Heart left ventricle (tissue), 13 donors: ENCODE measurements around the gene STYXL1.
"Not testable (repeated sequence)": the region's sequence is repeated elsewhere in the genome, so short reads cannot be mapped to it uniquely, and the experiment has no call there.

ENCODE experiments used
- POLR2A ChIP-seq, 2 donors: fragments of 450-650 bp; IDR thresholded peaks; one replicate each; pipeline ENCODE4 v1.6.1; 2017; ENCODE audit warnings: antibody characterized with exemption in 2 of 2, mild to moderate bottlenecking in 2 of 2, moderate library complexity in 2 of 2
- TF ChIP-seq, protein P1 (sequence below), 12 donors: fragments of 200-600 bp; sonication (generic) in 4 of 12; IDR thresholded peaks; one replicate each; pipeline versions ENCODE4 v1.5.0 to v1.8.0; 2018 to 2022; ENCODE audit warnings: antibody characterized with exemption in 12 of 12, mild to moderate bottlenecking in 5 of 12
- donor health status: ischemic (EF 13 %, LVEDD 7.1; RV severe dilation, severe dysfunction).
- donor health status: DM: no; HTN: yes; CAD: no.
- donor health status: DM: no; HTN: no; CAD: no.
- donor health status: ischemic (EF 25% LVEDD 6.9; RV normal size, moderate dysfunction).
- donor health status: ischemic (EF 25% LVEDD 5.7; RV mildly dilated, moderate dysfunction).
- donor health status: ischemic (EF 35%, LVEDD 5.7; RV mildly dilated, moderate dysfunction).
- donor health status: nonischemic (EF 11% LVEDD 7.7; RV severe dilation, severe dysfunction).
- donor health status: DM: yes; HTN: yes; CAD: no.
- donor health status: PGD.
- donor health status: ischemic (EF 29% LVEDD 5.4; RV normal size, mild dysfunction).
- donor health status: nonischemic (EF 23%, LVEDD 6.1; RV moderate dilation, normal function).

DNA sequence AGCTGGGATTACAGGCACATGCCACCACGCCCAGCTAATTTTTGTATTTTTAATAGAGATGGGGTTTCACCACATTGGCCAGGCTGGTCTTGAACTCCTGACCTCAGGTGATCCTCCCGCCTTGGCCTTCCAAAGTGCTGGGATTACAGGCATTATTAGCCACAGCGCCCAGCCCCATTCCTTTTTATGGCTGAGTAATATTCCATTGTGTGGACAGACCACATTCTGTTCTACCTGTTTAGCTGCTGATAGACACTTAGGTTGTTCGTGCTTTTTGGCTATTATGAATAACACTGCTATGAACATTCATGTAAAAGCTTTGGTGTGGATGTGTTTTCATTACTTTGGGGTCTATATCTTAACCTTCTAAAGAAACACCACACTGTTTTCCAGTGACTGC lies 29.3 kb downstream of the STYXL1 start:
- TF ChIP-seq, protein P1, sequence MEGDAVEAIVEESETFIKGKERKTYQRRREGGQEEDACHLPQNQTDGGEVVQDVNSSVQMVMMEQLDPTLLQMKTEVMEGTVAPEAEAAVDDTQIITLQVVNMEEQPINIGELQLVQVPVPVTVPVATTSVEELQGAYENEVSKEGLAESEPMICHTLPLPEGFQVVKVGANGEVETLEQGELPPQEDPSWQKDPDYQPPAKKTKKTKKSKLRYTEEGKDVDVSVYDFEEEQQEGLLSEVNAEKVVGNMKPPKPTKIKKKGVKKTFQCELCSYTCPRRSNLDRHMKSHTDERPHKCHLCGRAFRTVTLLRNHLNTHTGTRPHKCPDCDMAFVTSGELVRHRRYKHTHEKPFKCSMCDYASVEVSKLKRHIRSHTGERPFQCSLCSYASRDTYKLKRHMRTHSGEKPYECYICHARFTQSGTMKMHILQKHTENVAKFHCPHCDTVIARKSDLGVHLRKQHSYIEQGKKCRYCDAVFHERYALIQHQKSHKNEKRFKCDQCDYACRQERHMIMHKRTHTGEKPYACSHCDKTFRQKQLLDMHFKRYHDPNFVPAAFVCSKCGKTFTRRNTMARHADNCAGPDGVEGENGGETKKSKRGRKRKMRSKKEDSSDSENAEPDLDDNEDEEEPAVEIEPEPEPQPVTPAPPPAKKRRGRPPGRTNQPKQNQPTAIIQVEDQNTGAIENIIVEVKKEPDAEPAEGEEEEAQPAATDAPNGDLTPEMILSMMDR (IDR thresholded peaks at IDR 0.05) = not testable (repeated sequence)
- TF ChIP-seq POLR2A (IDR thresholded peaks at IDR 0.05) = not testable (repeated sequence)
